Activated naive CD8-positive, alpha-beta T cell treated with anti-CD3 and anti-CD28 coated beads, Interleukin-2, amount 50 U/mL, for 24 hours (primary cell): ENCODE measurements around the gene IRX2.

ENCODE experiments used
- ATAC-seq: fragments of 150-1000 bp; cut with Tn5 transposase; one replicate; pipeline ENCODE4 v1.10.0; 2021
- DNase-seq: peaks from one replicate; pipeline ENCODE4 v3.0.0; 2021
- H3K27ac Mint-ChIP-seq: one replicate; pipeline ENCODE4 v1.8.0; 2021; ENCODE audit warnings: mild to moderate bottlenecking, mixed read lengths
- H3K27me3 Mint-ChIP-seq: one replicate; pipeline ENCODE4 v1.8.0; 2021; ENCODE audit warnings: mixed read lengths
- H3K36me3 Mint-ChIP-seq: one replicate; pipeline ENCODE4 v1.8.0; 2021; ENCODE audit warnings: low read depth, mixed read lengths
- H3K4me1 Mint-ChIP-seq: one replicate; pipeline ENCODE4 v1.8.0; 2021; ENCODE audit warnings: mixed read lengths
- H3K4me3 Mint-ChIP-seq: one replicate; pipeline ENCODE4 v1.8.0; 2021; ENCODE audit warnings: mild to moderate bottlenecking, moderate library complexity, mixed read lengths
- H3K9me3 Mint-ChIP-seq: one replicate; pipeline ENCODE4 v1.8.0; 2021; ENCODE audit warnings: mixed read lengths

IRX2 gene

DNA sequence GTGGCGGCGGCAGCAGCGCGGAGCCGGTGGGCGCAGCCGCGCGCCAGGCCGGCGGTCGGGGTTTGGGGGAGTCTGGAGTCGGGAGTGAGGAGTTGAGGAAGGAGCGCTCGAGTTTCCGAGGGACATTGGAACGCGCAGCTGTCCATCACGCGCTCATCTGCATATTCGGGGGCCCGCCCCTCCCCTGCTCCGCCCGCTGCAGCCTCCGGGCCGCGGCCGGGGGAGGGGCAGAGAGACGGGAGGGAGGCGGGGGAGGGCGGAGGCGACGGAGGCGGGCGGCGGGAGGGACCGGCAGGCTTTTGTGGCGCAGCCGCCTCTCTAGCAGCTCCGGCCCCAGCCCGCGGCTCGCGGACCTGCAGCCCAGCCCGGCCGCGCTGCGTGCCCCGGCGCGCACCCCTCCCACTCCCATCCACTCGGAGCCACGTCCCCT lies at the start of gene IRX2:
TSS of gene IRX2 (minus strand) at position 86 of the 430 bp plus-strand sequence. CDS start 264 bp downstream, outside the sequence.
- Mint-ChIP-seq H3K27me3 (peaks cover 57% of the 10 kb centered on the region), H3K4me3 (no peak within 1 kb of the TSS), H3K36me3 (peaks cover 9% of the 10 kb centered on the region), H3K4me1 (peaks cover 10% of the 10 kb centered on the region), H3K27ac (no peak within 1 kb of the TSS), H3K9me3 (no peaks in the 10 kb centered on the region)
- no peak for ATAC-seq
- no peak for DNase-seq

DNA sequence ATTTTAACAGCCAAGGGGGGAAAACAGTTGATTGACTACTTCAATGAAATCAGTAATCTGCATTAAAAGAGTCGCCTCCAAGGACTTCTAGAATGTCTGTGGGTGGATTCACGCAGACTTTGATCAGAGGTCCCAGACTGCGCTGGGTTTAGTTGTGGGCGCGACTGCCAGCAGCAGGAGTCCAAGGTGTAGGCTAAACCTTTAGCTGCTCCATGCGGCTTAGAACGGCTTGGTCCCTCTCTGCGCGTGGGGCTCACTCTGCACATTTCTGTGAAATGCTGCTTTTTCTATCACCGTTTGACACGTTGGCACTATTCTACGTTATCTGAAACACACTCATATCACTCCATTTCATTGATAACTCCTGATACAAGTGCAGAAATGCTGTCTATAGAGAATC lies 48.6 kb upstream of the IRX2 start:
- no peak for ATAC-seq
- Mint-ChIP-seq H3K27me3 (no peaks in the 10 kb centered on the region), H3K4me3 (no peak overlapping the region), H3K9me3 (peaks cover 6% of the 10 kb centered on the region), H3K27ac (no peak overlapping the region), H3K36me3 (no peaks in the 10 kb centered on the region), H3K4me1 (no peaks in the 10 kb centered on the region)
- no peak for DNase-seq

DNA sequence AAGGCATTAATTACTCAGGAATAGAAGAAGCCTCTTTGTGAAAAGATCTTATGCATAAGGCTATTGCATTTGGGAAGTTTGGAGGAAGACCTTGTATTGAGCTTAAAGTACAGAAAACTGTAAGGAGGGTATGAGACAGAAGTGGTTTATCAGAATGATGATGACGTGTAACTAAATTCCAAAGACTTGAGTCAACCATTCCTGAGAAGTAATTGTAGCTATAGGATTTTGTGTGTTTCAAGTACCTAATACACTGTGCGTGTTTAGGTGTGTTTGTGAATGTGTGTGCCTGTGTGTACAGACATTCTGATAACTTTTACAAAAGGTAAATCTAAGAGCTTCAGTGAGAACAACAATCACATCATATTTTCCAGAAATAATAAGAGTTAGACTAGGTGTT lies 46.5 kb upstream of the IRX2 start:
- H3K9me3 Mint-ChIP-seq = peaks cover 16% of the 10 kb centered on the region
- no peaks in the 10 kb centered on the region for H3K36me3 Mint-ChIP-seq
- no peak for DNase-seq
- no peaks in the 10 kb centered on the region for H3K4me1 Mint-ChIP-seq
- no peak for ATAC-seq
- no peak overlapping the region for H3K27ac Mint-ChIP-seq
- no peaks in the 10 kb centered on the region for H3K27me3 Mint-ChIP-seq
- no peak overlapping the region for H3K4me3 Mint-ChIP-seq

DNA sequence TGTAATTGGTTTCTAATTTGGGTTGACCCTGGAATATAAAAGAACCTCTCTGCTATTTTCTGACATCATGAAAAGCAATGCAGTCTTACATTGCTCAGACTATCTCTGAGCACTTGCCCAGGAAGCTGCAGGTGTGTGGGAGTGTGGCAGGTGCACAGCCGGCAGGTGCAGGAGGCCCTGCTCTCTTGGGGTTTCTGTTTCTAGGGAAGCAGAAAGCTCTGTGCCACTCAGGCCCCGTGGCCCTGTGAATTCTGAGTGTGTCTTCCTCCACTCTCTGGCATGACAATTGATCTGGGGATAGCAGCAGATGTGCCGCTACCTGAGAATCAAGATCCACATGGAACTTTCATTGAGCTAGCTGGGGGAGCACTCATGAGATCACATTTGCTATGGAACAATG lies 45.7 kb upstream of the IRX2 start:
- Mint-ChIP-seq H3K27me3 (no peaks in the 10 kb centered on the region), H3K36me3 (no peaks in the 10 kb centered on the region), H3K27ac (no peak overlapping the region), H3K4me3 (no peak overlapping the region), H3K4me1 (no peaks in the 10 kb centered on the region), H3K9me3 (peaks cover 19% of the 10 kb centered on the region)
- no peak for ATAC-seq
- DNase-seq = no peak

DNA sequence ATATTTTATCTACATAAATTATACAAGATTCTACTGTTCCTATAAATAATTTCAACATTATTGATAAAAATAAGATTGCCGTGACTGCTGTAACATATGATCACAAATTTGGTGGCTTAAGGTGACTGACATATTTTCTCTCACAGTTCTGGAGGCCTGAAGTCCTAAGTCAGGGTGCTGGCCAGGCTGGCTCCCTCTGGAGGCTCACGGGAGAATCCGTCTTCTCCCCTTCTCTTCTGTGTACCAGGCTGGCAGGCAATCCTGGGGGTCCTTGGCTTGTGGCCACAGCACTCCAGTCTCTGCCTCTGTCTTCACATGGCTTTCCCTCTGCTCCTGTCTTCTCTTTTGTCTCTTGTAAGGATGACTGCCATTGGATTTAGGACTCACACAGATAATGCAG lies 31.7 kb upstream of the IRX2 start:
- H3K9me3 Mint-ChIP-seq = peaks cover 4% of the 10 kb centered on the region
- DNase-seq (no peak), ATAC-seq (no peak)
- no peaks in the 10 kb centered on the region for H3K4me1 Mint-ChIP-seq
- H3K27me3 Mint-ChIP-seq = peaks cover 3% of the 10 kb centered on the region
- H3K4me3 Mint-ChIP-seq = no peak overlapping the region
- H3K36me3 Mint-ChIP-seq = no peaks in the 10 kb centered on the region
- no peak overlapping the region for H3K27ac Mint-ChIP-seq

DNA sequence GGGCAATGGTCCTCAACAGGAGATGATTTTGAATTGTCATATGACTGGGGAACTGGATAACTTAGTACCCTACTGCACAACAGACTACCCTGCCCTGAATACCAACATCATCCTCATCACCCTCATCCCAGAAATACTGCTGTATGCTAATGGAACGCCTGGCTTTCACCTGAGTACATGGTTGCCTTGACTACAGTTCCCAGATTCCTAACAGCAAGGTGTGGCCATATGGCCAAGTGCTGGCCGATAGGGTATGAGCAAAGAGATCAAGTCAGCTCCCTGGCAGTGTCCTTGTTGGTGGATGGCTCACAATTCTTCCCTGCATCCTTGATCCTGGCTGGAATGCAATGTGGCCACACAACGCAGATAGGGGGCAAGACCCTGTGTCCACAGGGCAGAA lies 31.2 kb upstream of the IRX2 start:
- Mint-ChIP-seq H3K27me3 (peaks cover 5% of the 10 kb centered on the region), H3K36me3 (no peaks in the 10 kb centered on the region), H3K4me1 (no peaks in the 10 kb centered on the region), H3K27ac (no peak overlapping the region), H3K4me3 (no peak overlapping the region), H3K9me3 (peaks cover 4% of the 10 kb centered on the region)
- DNase-seq (no peak), ATAC-seq (no peak)

DNA sequence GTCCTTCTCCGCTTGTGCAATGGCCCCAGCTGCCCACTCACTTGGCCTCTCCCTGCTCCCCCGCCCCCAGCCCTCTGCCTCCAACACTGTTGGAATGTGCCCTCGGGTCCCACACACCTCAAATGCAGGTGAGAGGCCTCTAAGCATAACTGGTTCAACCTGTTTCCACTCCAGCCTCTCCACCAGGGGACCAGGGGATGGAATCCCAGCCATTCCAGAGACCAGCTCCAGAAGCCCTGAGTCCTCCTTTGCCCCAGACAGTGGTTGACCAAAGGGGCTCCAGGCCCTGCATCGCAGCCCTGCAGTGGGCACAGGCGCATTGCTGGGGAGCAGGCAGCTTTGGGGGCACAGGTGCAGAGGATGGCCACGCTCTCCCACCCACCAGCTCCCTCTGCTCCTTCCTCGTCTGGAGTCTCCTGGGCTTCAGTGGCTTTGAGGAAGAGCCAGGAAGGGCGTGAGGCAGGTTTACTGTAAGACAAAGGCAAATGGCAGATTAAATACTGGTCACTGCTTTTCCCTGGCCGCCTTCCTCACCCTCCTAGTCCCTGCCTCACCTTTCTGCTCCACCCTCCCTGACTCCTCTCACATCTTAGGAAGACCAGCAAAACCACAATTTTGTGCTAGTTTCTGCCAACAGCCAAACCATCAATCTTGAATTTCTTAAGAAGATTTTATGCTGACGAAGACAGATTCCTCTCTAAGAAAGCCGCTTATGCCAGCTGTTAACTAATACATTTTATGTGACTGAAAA lies 29.1 kb upstream of the IRX2 start:
- Mint-ChIP-seq H3K9me3 (peaks cover 4% of the 10 kb centered on the region), H3K36me3 (no peaks in the 10 kb centered on the region), H3K27me3 (peaks cover 5% of the 10 kb centered on the region), H3K4me3 (no peak overlapping the region), H3K4me1 (no peaks in the 10 kb centered on the region), H3K27ac (no peak overlapping the region)
- ATAC-seq = no peak
- DNase-seq = no peak

DNA sequence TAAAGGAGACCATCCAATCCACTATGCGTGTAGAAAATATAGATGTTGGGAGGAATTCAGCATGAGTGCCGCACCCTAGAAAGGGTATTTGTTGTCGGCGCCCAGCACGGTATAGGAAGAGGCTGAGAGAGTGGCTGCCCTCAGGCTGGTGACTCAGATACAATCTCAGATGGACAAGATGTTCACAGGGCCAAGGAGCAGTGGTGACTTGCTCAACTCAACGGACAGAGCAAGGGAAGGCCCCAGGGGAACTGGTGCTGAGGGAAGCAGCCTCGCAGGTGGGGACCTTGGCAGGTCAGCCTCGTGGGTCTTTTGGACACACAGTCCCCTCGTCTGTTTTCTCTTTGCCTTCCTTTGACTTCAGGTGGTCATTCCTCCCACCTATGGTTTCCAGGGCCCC lies 28.0 kb upstream of the IRX2 start:
- Mint-ChIP-seq H3K9me3 (peaks cover 4% of the 10 kb centered on the region), H3K27ac (no peak overlapping the region), H3K4me1 (no peaks in the 10 kb centered on the region), H3K36me3 (no peaks in the 10 kb centered on the region), H3K27me3 (peaks cover 5% of the 10 kb centered on the region), H3K4me3 (no peak overlapping the region)
- DNase-seq (no peak), ATAC-seq (no peak)

DNA sequence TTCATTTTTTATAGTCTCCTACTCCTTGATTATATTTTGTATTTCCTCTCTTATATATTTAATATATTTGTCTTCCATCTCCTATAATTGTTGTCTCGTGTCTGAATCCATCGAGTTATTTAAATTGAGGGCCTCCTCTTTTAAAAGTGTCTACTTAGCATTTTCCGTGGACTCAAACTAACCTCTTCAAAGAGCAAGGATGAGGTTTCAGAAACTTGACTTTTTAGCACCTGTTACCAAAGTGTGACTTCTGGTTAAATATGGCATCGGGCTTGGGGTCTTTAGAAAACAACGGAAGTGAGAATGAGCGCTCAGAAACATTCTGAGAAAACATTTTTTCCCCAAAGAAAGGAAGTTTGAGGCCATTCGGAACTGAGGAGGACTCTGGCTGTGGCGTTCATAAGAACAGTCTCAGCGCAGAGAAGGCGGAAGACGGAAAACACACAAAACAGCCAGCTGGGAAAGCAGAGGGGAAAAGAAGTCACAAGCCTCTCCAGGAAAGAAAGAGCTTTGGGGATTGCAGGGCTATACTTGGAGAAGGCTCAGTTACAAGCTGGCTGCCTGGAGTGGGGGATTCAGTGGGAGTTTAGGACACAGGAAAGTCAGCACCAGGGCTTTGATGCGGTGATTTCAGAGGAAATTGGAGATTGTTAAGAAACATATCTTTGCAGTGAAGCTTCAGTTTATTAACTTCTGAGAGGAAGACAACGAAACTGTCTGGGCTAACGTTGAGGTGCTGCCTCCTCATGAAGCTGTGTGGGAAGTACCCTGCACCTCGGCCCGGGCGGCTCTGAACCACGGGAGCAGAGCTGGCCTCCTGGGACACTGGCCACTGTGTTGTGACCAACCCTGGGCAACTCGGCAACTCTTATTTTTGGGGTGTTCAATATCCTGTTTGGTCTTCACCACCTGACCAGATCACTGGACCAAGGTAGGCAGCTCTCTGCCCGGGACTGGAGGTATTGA lies 25.1 kb upstream of the IRX2 start:
- Mint-ChIP-seq H3K9me3 (no peaks in the 10 kb centered on the region), H3K4me1 (no peaks in the 10 kb centered on the region), H3K27ac (no peak overlapping the region), H3K36me3 (no peaks in the 10 kb centered on the region), H3K27me3 (peaks cover 5% of the 10 kb centered on the region), H3K4me3 (no peak overlapping the region)
- no peak for DNase-seq
- ATAC-seq = no peak

DNA sequence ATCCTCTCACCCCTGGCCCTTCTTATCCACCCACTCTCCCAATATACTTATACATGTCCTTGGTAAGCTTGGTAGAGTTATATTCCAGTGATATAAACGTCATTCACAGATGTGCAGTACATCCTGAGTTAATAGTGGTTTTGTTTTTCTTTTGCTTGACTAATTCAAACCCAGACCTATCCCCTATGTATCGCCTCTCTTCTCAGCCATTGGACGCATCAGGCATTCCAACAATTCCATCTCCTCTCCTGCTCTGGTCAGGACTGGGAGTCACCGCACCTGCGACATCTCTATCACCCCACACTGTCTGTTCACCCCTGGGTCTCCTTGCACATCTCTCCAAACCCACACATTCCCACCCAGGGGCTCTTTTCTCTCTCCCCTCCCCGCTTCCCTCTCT lies 21.9 kb upstream of the IRX2 start:
- no peak overlapping the region for H3K4me3 Mint-ChIP-seq
- no peak overlapping the region for H3K27ac Mint-ChIP-seq
- ATAC-seq (no peak), DNase-seq (no peak)
- no peaks in the 10 kb centered on the region for H3K9me3 Mint-ChIP-seq
- H3K36me3 Mint-ChIP-seq = no peaks in the 10 kb centered on the region
- H3K27me3 Mint-ChIP-seq = peaks cover 1% of the 10 kb centered on the region
- no peaks in the 10 kb centered on the region for H3K4me1 Mint-ChIP-seq

DNA sequence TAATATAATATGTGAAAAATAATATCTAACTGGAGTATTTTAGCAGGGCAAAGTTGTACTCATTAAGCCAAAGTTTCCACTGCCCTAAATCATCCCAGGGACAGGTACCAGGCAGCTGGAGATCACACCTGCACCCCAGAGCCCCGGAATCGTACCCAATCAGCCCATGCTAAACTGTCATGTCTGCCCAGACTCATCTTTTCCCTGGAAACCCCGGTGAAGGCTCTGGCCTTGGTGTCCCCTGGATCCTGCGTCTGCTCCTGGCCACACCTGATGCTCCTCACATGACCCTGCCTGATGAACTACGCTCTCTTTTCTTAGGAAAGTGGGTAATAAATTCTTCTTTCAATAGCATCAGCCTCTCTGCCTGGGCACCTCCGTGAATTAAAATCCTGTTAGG lies 15.6 kb upstream of the IRX2 start:
- Mint-ChIP-seq H3K4me1 (no peaks in the 10 kb centered on the region), H3K27ac (no peak overlapping the region), H3K9me3 (no peaks in the 10 kb centered on the region), H3K36me3 (no peaks in the 10 kb centered on the region), H3K27me3 (peaks cover 4% of the 10 kb centered on the region), H3K4me3 (no peak overlapping the region)
- ATAC-seq (no peak), DNase-seq (no peak)

DNA sequence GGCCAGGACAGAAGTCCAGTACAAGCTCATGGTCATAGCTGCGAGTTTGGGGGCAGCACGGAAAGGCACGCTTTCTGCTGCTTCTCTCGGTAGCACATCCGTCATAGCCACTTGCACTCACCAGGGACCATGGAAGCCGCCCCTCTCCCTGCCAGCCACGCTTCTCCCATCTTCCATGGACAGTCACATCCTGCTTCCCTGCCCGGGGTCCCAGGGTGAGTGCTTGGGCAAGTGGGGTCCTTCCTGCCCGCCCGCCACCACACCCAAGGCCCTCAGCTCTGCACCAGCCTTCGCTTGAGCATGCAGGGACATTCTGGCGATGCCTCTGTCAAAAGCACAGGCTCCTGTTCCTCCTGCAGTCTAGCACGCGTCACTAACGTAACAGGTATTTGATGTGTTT lies 13.1 kb upstream of the IRX2 start:
- Mint-ChIP-seq H3K36me3 (no peaks in the 10 kb centered on the region), H3K27me3 (peaks cover 22% of the 10 kb centered on the region), H3K27ac (no peak overlapping the region), H3K9me3 (no peaks in the 10 kb centered on the region), H3K4me1 (no peaks in the 10 kb centered on the region), H3K4me3 (no peak overlapping the region)
- DNase-seq (no peak), ATAC-seq (no peak)

DNA sequence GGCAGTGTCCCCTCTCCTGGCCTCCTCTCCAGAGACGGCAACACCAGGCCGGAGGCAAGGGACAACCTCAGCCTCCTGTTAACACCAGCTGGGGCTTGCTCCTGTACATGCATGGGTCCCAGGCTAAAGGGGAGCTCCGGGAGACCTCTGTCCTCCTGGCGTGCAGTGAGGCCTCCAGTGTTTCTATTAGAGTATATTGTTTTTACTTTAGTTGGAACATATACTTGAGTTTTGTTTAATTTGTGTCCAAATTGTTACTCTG lies 12.0 kb upstream of the IRX2 start:
- H3K9me3 Mint-ChIP-seq = no peaks in the 10 kb centered on the region
- DNase-seq (no peak), ATAC-seq (no peak)
- H3K4me3 Mint-ChIP-seq = no peak overlapping the region
- no peaks in the 10 kb centered on the region for H3K36me3 Mint-ChIP-seq
- H3K4me1 Mint-ChIP-seq = no peaks in the 10 kb centered on the region
- peaks cover 27% of the 10 kb centered on the region for H3K27me3 Mint-ChIP-seq
- H3K27ac Mint-ChIP-seq = no peak overlapping the region

DNA sequence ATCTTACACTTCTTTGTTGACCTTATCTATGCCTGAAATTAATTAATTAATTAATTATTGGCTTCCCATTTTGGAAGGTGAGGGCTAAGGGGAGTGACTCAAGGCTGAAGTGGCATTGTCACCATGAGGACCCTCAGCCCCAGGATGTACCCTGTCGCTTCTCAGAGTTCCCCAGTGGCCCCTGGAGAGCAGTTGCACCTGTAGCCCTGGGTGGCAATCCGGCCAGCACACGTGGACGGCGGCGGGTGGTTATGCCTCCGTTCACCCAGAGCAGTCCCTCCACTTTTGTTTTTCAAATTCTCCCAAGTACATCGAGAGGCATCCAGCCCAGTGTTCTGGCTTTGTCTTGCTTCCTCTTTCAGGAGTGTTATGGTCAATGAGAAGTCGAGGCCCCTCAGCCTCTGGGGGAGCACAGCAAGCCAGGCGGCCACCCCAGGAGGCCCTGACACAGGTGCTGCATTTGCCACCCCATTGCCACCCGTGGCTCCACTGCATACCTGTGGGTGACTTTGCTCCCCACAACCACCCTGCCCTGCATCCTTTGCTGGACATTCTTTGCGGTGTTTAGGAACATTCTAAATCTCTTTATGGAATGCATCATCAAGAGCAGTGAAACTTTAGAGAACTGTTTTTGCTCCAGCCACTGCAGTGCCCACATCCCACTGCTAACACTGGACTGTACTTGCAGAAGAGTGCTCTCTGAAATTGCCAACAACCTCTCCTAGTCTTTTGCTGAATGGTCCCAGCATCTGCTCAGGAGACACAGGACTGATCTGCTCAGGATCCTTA lies 11.5 kb upstream of the IRX2 start:
- Mint-ChIP-seq H3K4me1 (no peaks in the 10 kb centered on the region), H3K4me3 (no peak overlapping the region), H3K9me3 (no peaks in the 10 kb centered on the region), H3K36me3 (no peaks in the 10 kb centered on the region), H3K27me3 (peaks cover 30% of the 10 kb centered on the region), H3K27ac (no peak overlapping the region)
- no peak for ATAC-seq
- DNase-seq = no peak
